Prostate gland (tissue), 2 donors: Measurements from ENCODE around the gene C10orf67. TPM values are rescaled to one million over a fixed set of nuclear protein-coding genes. Genes with fewer than 3 reads are reported as not detected.

ENCODE experiments used
- DNase-seq: peaks from one replicate; pipeline ENCODE4 v3.0.0-alpha.2; 2019; ENCODE audit warnings: low spot score
- H3K27ac ChIP-seq, 2 donors: fragments of 200-600 bp; sonication (generic); 2 replicates each; pipeline ENCODE4 v1.5.1; 2017 to 2019
- H3K27me3 ChIP-seq: fragments of 200-600 bp; sonication (generic); replicated peaks from 2 replicates; pipeline ENCODE4 v1.5.1; 2019; ENCODE audit not compliant: insufficient read depth
- H3K36me3 ChIP-seq, 2 donors: fragments of 200-600 bp; sonication (generic); 1 replicate in 1 of 2; 2 replicates in 1 of 2; pipeline versions ENCODE4 v1.5.1 to v1.8.1; 2017 to 2019
- H3K4me1 ChIP-seq: fragments of 200-600 bp; sonication (generic); replicated peaks from 2 replicates; pipeline ENCODE4 v1.5.1; 2019
- H3K4me3 ChIP-seq, 2 donors: fragments of 200-600 bp; sonication (generic); 2 replicates each; pipeline ENCODE4 v1.5.1; 2017 to 2019
- H3K9me3 ChIP-seq: fragments of 200-600 bp; sonication (generic); 2 replicates; pipeline ENCODE4 v1.5.1; 2017
- CTCF ChIP-seq, 4 experiments: fragments of 200-600 bp in 2 of 4; fragments of 450-650 bp in 2 of 4; sonication (generic) in 2 of 4; IDR thresholded peaks; 1 replicate in 3 of 4; 2 replicates in 1 of 4; pipeline ENCODE4 v1.5.1; 2016 to 2019; ENCODE audit warnings: antibody characterized with exemption in 4 of 4, mild to moderate bottlenecking in 2 of 4, moderate library complexity in 2 of 4
- POLR2A ChIP-seq: fragments of 450-650 bp; IDR thresholded peaks from one replicate; pipeline ENCODE4 v1.6.1; 2016; ENCODE audit warnings: antibody characterized with exemption, mild to moderate bottlenecking
- POLR2AphosphoS5 ChIP-seq: sonication (generic); formaldehyde crosslinking; IDR thresholded peaks from one replicate; pipeline ENCODE4 v1.6.1; 2017; ENCODE audit warnings: antibody characterized with exemption
- WGBS: methylation state at CpG from one replicate; pipeline ENCODE4 v1.1.5; 2018; 5-methylcytosine and 5-hydroxymethylcytosine counted together
- intact Hi-C: fragments of 100-400 bp; cut with DNase I; formaldehyde crosslinking; loops from one replicate; pipeline ENCODE4 v1.14.2; 2022
- total RNA-seq, 2 donors: library from RNA; depleted of rRNA; stranded (reverse); fragments of >200 nt; gene quantifications; one replicate each; pipeline ENCODE4 v1.1.0, GENCODE V29; 2016

The C10orf67 gene
- total RNA-seq, 2 donors from 2014 or later: 1.0 TPM; not detected in 1

- DNase-seq: no peak
- no peaks in the 10 kb centered on the region for H3K9me3 ChIP-seq
- H3K27ac ChIP-seq: no peak overlapping the region
- no peak for TF ChIP-seq POLR2AphosphoS5
- TF ChIP-seq CTCF (IDR thresholded peaks at IDR 0.05): no peak
- TF ChIP-seq POLR2A: no peak
- 3% methylated on average over 12 of the region's 12 CpGs for WGBS
- intact Hi-C loops: no loop called here
- H3K4me1 ChIP-seq: no peaks in the 10 kb centered on the region
- H3K4me3 ChIP-seq: no peak overlapping the region
- H3K27me3 ChIP-seq: peaks cover 51% of the 10 kb centered on the region
- no peaks in the 10 kb centered on the region for H3K36me3 ChIP-seq
Measured at GRCh38 chr10:23197416-23197861, 147.2 kb downstream of the C10orf67 start.

GRCh38 chr10:23196915-23197314 is 147.7 kb downstream of the C10orf67 start:
- TF ChIP-seq CTCF (IDR thresholded peaks at IDR 0.05): no peak
- TF ChIP-seq POLR2AphosphoS5: no peak
- TF ChIP-seq POLR2A: no peak
- no peak for DNase-seq
- H3K9me3 ChIP-seq: no peaks in the 10 kb centered on the region
- no peaks in the 10 kb centered on the region for H3K36me3 ChIP-seq
- no peak overlapping the region for H3K27ac ChIP-seq
- no peak overlapping the region for H3K4me3 ChIP-seq
- intact Hi-C loops: no loop called here
- no peaks in the 10 kb centered on the region for H3K4me1 ChIP-seq
- peaks cover 56% of the 10 kb centered on the region for H3K27me3 ChIP-seq
- WGBS: 17% methylated on average over 3 of the region's 3 CpGs

GRCh38 chr10:23195846-23196600 is 148.6 kb downstream of the C10orf67 start:
- Histone ChIP-seq H3K4me1 (no peaks in the 10 kb centered on the region), H3K27me3 (peaks cover 63% of the 10 kb centered on the region), H3K9me3 (no peaks in the 10 kb centered on the region), H3K4me3 (no peak overlapping the region), H3K27ac (no peak overlapping the region), H3K36me3 (no peaks in the 10 kb centered on the region)
- no peak for DNase-seq
- TF ChIP-seq POLR2AphosphoS5 (no peak), CTCF (IDR thresholded peaks at IDR 0.05) (no peak), POLR2A (no peak)
- 9% methylated on average over 13 of the region's 13 CpGs for WGBS
- intact Hi-C loops: no loop called here

GRCh38 chr10:23194966-23195845 is 149.4 kb downstream of the C10orf67 start:
- Histone ChIP-seq H3K36me3 (no peaks in the 10 kb centered on the region), H3K9me3 (no peaks in the 10 kb centered on the region), H3K27me3 (peaks cover 67% of the 10 kb centered on the region), H3K4me1 (no peaks in the 10 kb centered on the region), H3K27ac (no peak overlapping the region), H3K4me3 (no peak overlapping the region)
- WGBS: 9% methylated on average over 42 of the region's 70 CpGs
- intact Hi-C loops: no loop called here
- TF ChIP-seq POLR2A (no peak), POLR2AphosphoS5 (no peak), CTCF (IDR thresholded peaks at IDR 0.05) (no peak)
- no peak for DNase-seq
